Ishikawa (cell line): ENCODE results near the gene PLA2G6.

ENCODE experiments used
- CEBPB ChIP-seq: IDR thresholded peaks from 2 replicates; pipeline ENCODE4 v1.6.1; 2012
- CREB1 ChIP-seq: IDR thresholded peaks from 2 replicates; pipeline ENCODE4 v1.6.1; 2012; ENCODE audit warnings: low read depth
- EGR1 ChIP-seq: IDR thresholded peaks from 2 replicates; pipeline ENCODE4 v1.6.1; 2012
- EP300 ChIP-seq: IDR thresholded peaks from 2 replicates; pipeline ENCODE4 v1.6.1; 2012; ENCODE audit warnings: borderline replicate concordance
- FOXM1 ChIP-seq: IDR thresholded peaks from 2 replicates; pipeline ENCODE4 v1.6.1; 2012; ENCODE audit warnings: low read depth, borderline replicate concordance
- MAX ChIP-seq: IDR thresholded peaks from 2 replicates; pipeline ENCODE4 v1.6.1; 2012
- NFIC ChIP-seq: IDR thresholded peaks from 2 replicates; pipeline ENCODE4 v1.6.1; 2012
- RAD21 ChIP-seq: IDR thresholded peaks from 2 replicates; pipeline ENCODE4 v1.6.1; 2012; ENCODE audit warnings: low read depth
- TAF1 ChIP-seq: IDR thresholded peaks from 2 replicates; pipeline ENCODE4 v1.6.1; 2012; ENCODE audit warnings: low read depth, mild to moderate bottlenecking
- TCF12 ChIP-seq: IDR thresholded peaks from 2 replicates; pipeline ENCODE4 v1.6.1; 2012; ENCODE audit warnings: low read depth
- TEAD4 ChIP-seq: IDR thresholded peaks from 2 replicates; pipeline ENCODE4 v1.6.1; 2012
- USF1 ChIP-seq: IDR thresholded peaks from 2 replicates; pipeline ENCODE4 v1.6.1; 2012
- YY1 ChIP-seq: IDR thresholded peaks from 2 replicates; pipeline ENCODE4 v1.6.1; 2012; ENCODE audit warnings: low read depth
- ZBTB7A ChIP-seq: IDR thresholded peaks from 2 replicates; pipeline ENCODE4 v1.6.1; 2012; ENCODE audit warnings: low read depth
- TF ChIP-seq, protein P1 (sequence below): IDR thresholded peaks from 2 replicates; pipeline ENCODE4 v1.6.1; 2012; ENCODE audit warnings: low read depth, mild to moderate bottlenecking

PLA2G6 gene

GRCh38 chr22:38071421-38072321, 110.0 kb downstream of the PLA2G6 start:
- TF ChIP-seq YY1 (no peak), EP300 (no peak), ZBTB7A (no peak), NFIC (no peak), TAF1 (no peak), RAD21 (no peak), TEAD4 (no peak), EGR1 (no peak), CEBPB (no peak), FOXM1 (no peak), CREB1 (no peak), MAX (no peak), TCF12 (no peak), USF1 (no peak)
- TF ChIP-seq, protein P1, sequence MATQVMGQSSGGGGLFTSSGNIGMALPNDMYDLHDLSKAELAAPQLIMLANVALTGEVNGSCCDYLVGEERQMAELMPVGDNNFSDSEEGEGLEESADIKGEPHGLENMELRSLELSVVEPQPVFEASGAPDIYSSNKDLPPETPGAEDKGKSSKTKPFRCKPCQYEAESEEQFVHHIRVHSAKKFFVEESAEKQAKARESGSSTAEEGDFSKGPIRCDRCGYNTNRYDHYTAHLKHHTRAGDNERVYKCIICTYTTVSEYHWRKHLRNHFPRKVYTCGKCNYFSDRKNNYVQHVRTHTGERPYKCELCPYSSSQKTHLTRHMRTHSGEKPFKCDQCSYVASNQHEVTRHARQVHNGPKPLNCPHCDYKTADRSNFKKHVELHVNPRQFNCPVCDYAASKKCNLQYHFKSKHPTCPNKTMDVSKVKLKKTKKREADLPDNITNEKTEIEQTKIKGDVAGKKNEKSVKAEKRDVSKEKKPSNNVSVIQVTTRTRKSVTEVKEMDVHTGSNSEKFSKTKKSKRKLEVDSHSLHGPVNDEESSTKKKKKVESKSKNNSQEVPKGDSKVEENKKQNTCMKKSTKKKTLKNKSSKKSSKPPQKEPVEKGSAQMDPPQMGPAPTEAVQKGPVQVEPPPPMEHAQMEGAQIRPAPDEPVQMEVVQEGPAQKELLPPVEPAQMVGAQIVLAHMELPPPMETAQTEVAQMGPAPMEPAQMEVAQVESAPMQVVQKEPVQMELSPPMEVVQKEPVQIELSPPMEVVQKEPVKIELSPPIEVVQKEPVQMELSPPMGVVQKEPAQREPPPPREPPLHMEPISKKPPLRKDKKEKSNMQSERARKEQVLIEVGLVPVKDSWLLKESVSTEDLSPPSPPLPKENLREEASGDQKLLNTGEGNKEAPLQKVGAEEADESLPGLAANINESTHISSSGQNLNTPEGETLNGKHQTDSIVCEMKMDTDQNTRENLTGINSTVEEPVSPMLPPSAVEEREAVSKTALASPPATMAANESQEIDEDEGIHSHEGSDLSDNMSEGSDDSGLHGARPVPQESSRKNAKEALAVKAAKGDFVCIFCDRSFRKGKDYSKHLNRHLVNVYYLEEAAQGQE, result no peak

DNA sequence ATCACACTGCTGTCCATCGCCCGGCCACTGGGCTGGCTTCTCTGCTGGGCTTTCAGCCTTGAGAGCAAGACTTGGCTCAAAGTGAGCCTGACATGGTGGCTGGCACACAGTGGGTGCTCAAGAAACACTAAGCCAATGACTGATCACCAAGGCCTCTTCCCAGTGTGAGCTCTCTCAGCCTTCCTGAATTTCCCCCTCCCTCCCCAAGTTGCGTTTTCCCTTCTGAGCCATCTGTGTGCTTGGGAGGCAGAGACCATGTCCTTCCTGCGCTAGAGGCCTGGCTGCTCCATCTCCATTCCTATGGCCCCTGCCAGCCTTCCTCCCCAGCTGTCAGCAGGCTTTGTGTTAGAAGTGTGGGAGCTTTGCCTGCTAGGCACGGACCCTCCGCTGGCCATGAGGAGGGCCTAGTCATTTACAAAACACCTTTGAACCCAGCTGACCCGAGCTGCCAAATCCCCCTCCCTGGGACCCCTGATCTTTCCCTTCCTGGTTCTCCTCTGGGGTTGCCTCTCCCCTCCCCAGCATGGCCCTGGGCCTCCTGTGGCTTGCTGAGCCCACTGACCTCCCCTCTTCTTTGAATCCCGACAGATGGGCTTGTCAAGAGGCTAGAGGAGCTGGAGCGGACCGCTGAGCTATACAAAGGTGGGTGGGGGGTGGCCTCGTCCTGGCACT, 111.2 kb downstream of the PLA2G6 start:
- TF ChIP-seq TEAD4, result no peak
- no peak for TF ChIP-seq TCF12
- TF ChIP-seq MAX, result no peak
- TF ChIP-seq TAF1, result no peak
- no peak for TF ChIP-seq USF1
- TF ChIP-seq EGR1, result no peak
- TF ChIP-seq FOXM1, result no peak

GRCh38 chr22:38069372-38070249, 112.0 kb downstream of the PLA2G6 start:
- TF ChIP-seq, protein P1, result no peak
- no peak for TF ChIP-seq YY1
- no peak for TF ChIP-seq CREB1
- TF ChIP-seq TCF12, result no peak
- TF ChIP-seq MAX, result no peak
- TF ChIP-seq RAD21, result peak; percentile 16; the same call in 1 of the 2 replicates

- TF ChIP-seq TAF1 (no peak), MAX (no peak), TCF12 (no peak), CEBPB (no peak), RAD21 (no peak), NFIC (no peak), EP300 (no peak), ZBTB7A (no peak), TEAD4 (no peak), FOXM1 (no peak)
- TF ChIP-seq, protein P1, result no peak
These were observed 112.8 kb downstream of the PLA2G6 start for GRCh38 chr22:38068641-38069371.
